Measurements from ENCODE around the gene UPB1.

Gene UPB1

DNA sequence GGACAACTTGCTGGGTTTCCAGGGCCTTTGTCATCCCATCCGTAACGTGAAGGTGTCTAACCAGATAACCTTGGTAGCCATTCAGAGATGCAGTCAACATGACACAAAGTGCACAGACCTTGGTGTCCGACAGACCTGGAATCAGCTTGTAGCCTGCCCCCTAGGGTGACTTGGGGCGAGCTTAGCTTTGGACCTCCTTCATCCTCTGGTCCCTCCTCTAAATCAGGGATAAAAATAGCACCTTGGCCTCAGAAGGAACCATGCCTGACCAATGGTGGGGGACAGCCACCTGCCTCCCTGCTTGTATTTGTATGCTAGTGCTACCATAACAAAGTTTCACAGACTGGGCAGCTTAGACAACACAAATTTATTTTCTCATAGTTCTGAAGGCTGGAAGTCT is 64.3 kb downstream of the UPB1 start:
- in situ Hi-C loops (cut with MboI; ENCODE audit: low sequenced_read_pairs) = no loop called here

- in situ Hi-C loops (cut with MboI; ENCODE audit: low sequenced_read_pairs) = no loop called here
Measured at GRCh38 chr22:24563246-24563645, 68.1 kb downstream of the UPB1 start.

- in situ Hi-C loops (cut with MboI; ENCODE audit: low sequenced_read_pairs) = no loop called here
Measured at GRCh38 chr22:24564376-24565058, 69.4 kb downstream of the UPB1 start.

- in situ Hi-C loops (cut with MboI; ENCODE audit: low sequenced_read_pairs) = no loop called here
Measured at GRCh38 chr22:24565077-24565476, 69.9 kb downstream of the UPB1 start.

GRCh38 chr22:24566899-24567511 is 71.9 kb downstream of the UPB1 start:
- in situ Hi-C loops (cut with MboI; ENCODE audit: low sequenced_read_pairs) = no loop called here

GRCh38 chr22:24567668-24568067 is 72.5 kb downstream of the UPB1 start:
- in situ Hi-C loops (cut with MboI; ENCODE audit: low sequenced_read_pairs) = no loop called here

GRCh38 chr22:24571266-24571665 is 76.1 kb downstream of the UPB1 start:
- in situ Hi-C loops (cut with MboI; ENCODE audit: low sequenced_read_pairs) = no loop called here

GRCh38 chr22:24576778-24577177 is 81.6 kb downstream of the UPB1 start:
- in situ Hi-C loops (cut with MboI; ENCODE audit: low sequenced_read_pairs) = no loop called here
